ENCODE data around the gene CLCN6. TPM values are rescaled to one million over a fixed set of nuclear protein-coding genes. Genes with fewer than 3 reads are reported as not detected.

The CLCN6 gene
- total RNA-seq, 1 donor: 12.6 TPM

- no peak overlapping the region for H3K4me3 ChIP-seq (ENCODE audit: low read depth, low read length)
- TF ChIP-seq CTCF (IDR thresholded peaks at IDR 0.05; ENCODE audit: insufficient read depth, low read length): no peak
- no peak for DNase-seq (ENCODE audit: low read depth)
Measured at GRCh38 chr1:11778844-11779623, 27.0 kb upstream of the CLCN6 start.

- H3K4me3 ChIP-seq (ENCODE audit: low read depth, low read length): no peak overlapping the region
- TF ChIP-seq CTCF (IDR thresholded peaks at IDR 0.05; ENCODE audit: insufficient read depth, low read length): no peak
- no peak for DNase-seq (ENCODE audit: low read depth)
Measured at GRCh38 chr1:11779715-11780379, 26.1 kb upstream of the CLCN6 start.

- no peak for DNase-seq (ENCODE audit: low read depth)
- no peak for TF ChIP-seq CTCF (IDR thresholded peaks at IDR 0.05; ENCODE audit: insufficient read depth, low read length)
- no peak overlapping the region for H3K4me3 ChIP-seq (ENCODE audit: low read depth, low read length)
Measured at GRCh38 chr1:11780380-11781147, 25.4 kb upstream of the CLCN6 start.

GRCh38 chr1:11781297-11781696 is 24.7 kb upstream of the CLCN6 start:
- no peak overlapping the region for H3K4me3 ChIP-seq (ENCODE audit: low read depth, low read length)
- DNase-seq (ENCODE audit: low read depth): no peak
- TF ChIP-seq CTCF (IDR thresholded peaks at IDR 0.05; ENCODE audit: insufficient read depth, low read length): no peak

- H3K4me3 ChIP-seq (ENCODE audit: low read depth, low read length): no peak overlapping the region
- TF ChIP-seq CTCF (IDR thresholded peaks at IDR 0.05; ENCODE audit: insufficient read depth, low read length): no peak
- no peak for DNase-seq (ENCODE audit: low read depth)
Measured at GRCh38 chr1:11782127-11782708, 23.8 kb upstream of the CLCN6 start.

GRCh38 chr1:11783556-11783955 is 22.4 kb upstream of the CLCN6 start:
- H3K4me3 ChIP-seq (ENCODE audit: low read depth, low read length): no peak overlapping the region
- no peak for TF ChIP-seq CTCF (IDR thresholded peaks at IDR 0.05; ENCODE audit: insufficient read depth, low read length)
- DNase-seq (ENCODE audit: low read depth): no peak

Data from fibroblast of the aortic adventitia (primary cell).